GM23338 (cell line): ENCODE results near the gene CCND1.

ENCODE experiments used
- EZH2 ChIP-seq: fragments of 200-600 bp; sonication (generic); IDR thresholded peaks from one replicate; pipeline ENCODE4 v1.8.0; 2017; ENCODE audit warnings: antibody characterized with exemption, mild to moderate bottlenecking, low read depth; ENCODE audit not compliant: unreplicated experiment
- JUNB ChIP-seq: IDR thresholded peaks from one replicate; pipeline ENCODE4 v1.6.1; 2016; ENCODE audit warnings: antibody characterized with exemption; ENCODE audit not compliant: unreplicated experiment
- TF ChIP-seq, protein P1 (sequence below), 2 experiments: fragments of 200-600 bp in 1 of 2; sonication (generic) in 1 of 2; conservative IDR thresholded peaks; 2 replicates each; pipeline versions ENCODE4 v1.5.1 to v1.6.1; 2016 to 2017; ENCODE audit warnings: antibody characterized with exemption in 2 of 2, low read depth in 2 of 2, mild to moderate bottlenecking in 2 of 2, moderate library complexity in 1 of 2

DNA sequence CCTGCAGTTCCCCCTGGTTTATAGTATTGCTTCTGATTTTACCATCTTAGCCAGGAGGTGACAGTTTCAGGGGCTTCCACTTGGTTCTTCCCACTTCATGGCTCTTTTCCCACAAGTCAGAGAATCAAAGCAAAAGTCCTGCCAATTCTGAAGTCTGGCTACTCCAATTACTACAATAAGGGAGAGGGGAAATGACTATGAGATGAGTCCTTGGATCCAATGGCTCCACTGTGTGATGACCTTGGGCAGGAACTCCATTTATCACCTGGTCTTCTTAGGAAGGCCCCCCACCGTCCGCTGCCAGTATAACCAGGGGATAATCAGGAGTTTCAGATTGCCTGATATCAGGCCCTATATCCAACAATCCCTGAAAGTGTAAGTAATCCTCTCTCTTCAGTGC is 31.6 kb upstream of the CCND1 start:
- TF ChIP-seq, protein P1, sequence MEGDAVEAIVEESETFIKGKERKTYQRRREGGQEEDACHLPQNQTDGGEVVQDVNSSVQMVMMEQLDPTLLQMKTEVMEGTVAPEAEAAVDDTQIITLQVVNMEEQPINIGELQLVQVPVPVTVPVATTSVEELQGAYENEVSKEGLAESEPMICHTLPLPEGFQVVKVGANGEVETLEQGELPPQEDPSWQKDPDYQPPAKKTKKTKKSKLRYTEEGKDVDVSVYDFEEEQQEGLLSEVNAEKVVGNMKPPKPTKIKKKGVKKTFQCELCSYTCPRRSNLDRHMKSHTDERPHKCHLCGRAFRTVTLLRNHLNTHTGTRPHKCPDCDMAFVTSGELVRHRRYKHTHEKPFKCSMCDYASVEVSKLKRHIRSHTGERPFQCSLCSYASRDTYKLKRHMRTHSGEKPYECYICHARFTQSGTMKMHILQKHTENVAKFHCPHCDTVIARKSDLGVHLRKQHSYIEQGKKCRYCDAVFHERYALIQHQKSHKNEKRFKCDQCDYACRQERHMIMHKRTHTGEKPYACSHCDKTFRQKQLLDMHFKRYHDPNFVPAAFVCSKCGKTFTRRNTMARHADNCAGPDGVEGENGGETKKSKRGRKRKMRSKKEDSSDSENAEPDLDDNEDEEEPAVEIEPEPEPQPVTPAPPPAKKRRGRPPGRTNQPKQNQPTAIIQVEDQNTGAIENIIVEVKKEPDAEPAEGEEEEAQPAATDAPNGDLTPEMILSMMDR (conservative IDR thresholded peaks at IDR 0.05; ENCODE audit: low read depth in 2 of 2) = no peak
- TF ChIP-seq EZH2 (no peak), JUNB (no peak)
